Activated CD8-positive, alpha-beta memory T cell treated with anti-CD3 and anti-CD28 coated beads, Interleukin-2, amount 50 U/mL, for 4 hours (primary cell): ENCODE results near the gene EDAR.

Experiments used
- DNase-seq: peaks from one replicate; pipeline ENCODE4 v3.0.0-alpha.2; 2020

EDAR gene

DNA sequence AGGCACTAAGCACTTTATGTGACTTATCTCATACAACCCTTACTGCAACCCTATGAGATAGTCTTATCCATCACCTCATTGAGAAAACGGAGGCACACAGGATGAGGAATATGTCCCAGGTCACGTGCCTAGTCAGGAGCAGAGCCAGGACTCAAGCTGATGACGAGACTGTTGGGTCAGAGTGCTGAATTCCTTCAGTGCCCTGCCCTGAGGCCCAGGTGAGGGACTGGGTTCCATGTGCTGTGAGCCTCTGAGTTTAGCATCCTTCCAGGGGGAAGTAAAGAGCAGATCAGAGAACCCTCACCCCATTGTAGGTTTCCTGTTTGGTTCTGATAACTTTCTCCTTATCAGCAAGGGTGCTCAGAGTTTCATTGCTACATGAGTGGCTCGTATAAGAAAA lies 11.7 kb upstream of the EDAR start:
- DNase-seq, result no peak

DNA sequence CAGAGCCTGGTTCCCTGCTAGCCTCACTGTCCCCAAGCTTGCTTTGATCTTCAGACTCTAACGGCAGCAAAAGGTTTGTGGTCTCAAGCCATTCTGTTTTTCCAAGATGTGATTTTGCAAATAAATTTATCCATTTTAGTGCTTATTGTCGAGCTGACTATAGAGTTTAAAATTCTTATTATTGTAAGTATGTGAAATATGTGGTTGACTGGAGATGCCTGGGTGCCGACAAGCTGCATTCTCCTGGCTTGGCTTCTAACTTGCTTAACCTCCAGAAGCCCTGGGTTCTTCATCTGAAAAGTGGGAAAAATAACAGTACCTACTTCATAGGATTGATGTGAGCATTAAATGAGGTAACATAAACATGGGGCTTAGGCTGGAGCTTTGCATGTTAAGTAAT lies 9.9 kb upstream of the EDAR start:
- no peak for DNase-seq

DNA sequence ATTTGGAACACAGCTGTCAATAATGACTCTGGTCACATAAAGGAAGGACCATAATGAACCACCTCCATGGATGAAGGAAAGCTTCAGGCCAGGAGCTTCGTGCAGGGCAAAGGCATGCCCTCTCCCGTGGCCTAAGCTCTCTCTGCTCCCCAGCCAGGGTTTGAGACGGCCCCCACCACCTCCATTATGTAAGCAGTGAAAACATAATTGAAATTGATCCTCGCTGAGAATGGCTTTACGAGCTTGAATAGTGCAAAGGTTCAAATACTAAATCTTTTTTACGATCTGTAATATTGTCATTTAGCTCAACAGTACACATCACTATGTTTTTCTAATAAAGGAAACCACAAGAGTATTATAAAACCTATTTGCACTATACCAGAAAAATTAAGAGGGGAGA lies 5.2 kb upstream of the EDAR start:
- DNase-seq, result no peak

DNA sequence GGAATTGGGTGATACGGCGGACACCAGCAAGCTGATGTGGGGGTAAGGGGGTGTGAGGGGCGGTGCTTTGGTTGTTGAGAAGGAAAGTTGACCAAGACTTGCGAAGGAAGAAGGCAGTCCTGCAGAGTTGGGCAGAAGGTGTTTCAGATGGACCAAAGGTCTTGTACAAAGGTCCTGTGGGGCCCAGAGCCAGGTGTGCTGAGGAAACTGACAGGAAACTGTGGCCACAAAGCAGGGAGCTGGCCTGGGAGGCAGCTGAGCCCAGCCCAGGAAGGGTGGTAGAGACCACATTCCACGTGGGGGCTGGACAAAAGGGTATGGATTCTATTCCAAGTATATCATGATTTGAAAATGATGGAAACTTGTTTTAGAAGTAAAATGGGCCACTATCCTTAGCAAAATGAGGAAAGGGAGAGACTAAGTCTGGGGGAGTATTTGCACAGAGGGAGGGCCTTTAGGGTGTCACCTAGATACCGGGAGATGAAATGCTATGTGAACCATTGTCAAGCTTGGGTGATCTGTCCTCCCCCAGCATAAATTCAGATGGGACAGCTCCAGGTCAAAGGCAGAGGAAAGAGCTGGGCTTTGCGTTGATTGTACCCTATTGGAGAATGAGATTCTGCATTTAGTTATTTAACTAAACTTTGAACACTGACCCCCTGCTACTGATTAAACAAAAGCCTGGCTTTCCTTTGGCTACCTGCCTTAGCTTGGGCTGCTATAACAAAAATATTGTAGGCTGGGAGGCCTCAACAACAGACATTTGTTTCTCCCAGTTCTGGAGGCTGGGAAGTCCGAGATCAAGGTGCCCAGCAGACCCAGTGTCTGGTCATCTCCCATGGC lies 4.3 kb upstream of the EDAR start:
- no peak for DNase-seq

DNA sequence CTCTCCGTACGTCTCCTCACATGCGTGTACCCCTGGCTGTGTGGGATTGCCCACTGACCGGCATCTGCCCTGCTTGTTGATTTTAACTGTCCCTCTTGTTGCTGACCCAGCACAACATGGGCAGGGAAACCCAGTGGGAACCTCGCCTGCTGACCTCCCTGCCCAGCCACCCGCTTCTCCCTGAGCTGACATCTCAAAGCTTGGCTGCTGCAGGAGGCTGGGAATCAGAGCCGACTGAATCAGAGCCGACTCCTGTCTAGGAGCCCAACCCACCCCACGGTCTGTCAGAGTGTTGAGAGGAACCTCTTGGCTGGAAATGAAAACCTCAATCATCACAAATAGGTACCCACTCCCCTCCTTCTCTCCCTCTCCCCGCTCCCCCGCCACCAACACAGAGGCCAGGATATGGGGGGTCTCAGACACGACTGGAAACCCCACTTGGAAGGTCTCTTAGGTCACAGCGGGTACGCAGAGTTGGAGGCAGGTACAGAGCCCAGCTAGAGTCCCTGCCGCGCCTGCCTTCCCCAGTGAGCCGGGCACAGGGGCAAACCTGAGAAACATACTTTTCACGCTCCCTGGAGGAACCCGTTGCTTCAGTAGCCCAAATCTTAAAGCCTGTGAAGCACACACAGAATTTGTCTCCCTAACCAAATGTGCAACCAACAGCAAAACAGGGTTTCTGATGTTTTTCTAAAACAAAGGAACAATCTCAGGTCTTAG lies 784 bp downstream of the EDAR start:
- DNase-seq, result no peak

DNA sequence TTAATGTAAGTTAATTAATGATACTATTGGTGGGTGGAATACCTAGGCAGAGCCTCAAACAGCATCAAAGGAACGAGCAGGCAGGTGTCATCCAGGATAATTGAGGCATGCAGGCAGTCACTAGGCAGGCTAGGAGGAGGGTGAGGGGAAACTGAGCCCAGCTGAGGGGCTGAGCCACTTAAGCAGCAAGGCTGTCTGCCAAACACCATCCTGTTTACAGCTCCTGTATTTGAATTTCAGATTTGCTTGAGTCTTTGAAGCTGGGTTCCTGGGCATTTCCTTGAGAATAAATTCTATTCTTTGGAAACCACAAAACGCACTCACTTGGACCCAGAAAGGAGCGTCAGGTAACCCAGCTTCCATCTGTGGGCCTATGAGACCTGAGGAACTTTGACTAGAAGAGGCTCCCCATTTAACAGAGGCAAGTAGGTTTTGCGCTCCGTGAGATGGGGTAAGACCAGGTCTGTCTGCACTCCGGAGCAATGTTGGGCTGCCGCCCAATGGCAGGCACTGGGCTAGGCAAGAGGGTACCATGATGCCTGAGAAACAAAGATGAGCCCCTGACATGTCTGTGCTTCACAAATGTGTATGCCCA lies 2.0 kb downstream of the EDAR start:
- no peak for DNase-seq

DNA sequence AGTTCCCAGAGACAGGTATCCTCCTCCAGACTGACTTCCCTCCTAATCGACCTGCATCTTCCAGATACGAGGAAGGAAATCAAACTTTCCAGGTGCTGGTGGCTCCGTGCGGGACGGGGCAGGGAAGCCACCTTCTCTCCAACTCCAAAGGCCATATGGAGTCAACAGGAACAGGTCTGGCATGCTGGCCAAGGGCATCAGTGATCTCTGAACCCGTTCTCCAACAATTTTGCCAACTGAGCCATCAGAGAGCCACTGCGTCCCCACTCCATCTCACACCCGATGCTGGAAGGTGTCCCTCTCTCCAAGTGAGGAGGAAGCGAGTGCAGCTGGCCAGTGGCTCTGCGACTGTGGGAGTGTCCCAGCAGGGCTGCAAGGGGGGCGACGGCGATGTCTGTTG lies 5.4 kb downstream of the EDAR start:
- no peak for DNase-seq

DNA sequence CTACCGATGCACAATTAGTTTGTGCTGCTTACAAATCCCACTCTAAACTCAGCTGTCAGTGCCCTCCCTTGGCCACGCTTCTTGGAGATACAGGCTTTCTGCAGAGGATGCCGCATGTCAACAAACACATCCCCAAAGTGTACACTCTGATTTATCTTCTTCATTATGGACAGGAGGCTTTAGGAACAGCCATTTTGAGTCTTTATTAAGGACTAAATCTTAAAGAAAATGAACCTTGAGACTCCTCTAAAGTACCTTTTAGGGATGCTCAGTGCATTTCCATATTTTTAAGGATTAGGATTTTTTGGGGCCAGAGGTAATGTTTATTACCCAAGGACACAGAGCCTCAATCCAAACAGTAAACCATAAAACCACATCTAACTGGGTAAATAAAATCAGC lies 6.0 kb downstream of the EDAR start:
- no peak for DNase-seq

DNA sequence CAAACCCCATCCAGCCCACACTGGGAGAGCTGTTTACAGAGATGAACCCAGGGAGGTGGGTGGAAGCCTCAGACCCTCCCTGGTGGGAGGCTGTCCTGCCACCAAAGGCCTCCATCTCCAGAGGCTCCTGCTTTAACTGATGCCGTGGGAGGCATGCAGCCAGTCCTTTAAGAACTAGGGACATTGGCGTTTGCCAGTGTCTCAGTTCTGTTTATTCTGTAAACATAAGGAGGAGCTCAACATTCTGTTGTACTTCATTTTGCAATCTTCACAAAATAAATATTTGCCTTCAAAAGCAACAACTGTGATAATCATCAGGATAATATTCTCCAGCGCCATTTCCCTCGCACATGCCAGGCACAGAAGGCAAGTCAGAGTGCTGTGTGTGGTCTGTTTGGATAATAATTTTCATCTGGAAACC lies 6.8 kb downstream of the EDAR start:
- DNase-seq, result no peak

DNA sequence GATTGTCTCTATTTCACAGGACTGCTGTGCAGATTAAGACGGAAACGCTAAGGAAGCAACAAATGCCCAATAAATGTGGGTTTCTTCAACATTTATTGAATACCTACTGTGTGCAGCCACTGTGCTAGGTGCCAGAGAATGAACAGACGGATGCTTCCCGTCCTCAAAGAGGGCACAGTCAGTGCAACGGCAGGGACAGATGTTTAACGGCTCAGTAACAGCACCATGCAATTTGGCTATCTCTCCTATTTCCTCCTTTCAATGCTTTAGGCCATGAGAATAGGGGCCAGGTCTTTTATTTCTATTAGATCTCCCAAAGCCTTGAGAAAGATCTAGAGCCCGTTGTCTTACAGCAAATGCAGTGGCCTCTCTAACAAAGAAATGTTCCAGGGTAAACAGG lies 7.2 kb downstream of the EDAR start:
- no peak for DNase-seq

DNA sequence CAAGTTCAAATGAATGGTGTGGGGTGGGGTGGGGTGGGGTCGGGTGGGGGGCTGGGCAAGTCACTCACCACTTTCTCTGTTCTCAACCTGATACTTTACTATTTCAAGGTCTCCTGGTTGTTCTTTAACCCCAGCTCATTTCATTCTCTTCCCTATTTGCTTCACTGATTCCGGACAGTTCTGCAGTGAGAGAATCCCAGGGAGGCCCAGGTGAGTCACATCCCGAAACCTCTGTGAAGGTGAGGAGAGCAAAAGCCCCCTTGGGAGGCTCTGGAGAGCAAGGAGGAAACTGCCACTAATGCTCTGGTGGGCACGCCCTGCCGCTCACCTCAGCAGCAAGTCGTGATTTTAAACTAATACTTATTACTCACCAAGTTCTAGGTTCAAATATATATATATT lies 8.9 kb downstream of the EDAR start:
- no peak for DNase-seq

DNA sequence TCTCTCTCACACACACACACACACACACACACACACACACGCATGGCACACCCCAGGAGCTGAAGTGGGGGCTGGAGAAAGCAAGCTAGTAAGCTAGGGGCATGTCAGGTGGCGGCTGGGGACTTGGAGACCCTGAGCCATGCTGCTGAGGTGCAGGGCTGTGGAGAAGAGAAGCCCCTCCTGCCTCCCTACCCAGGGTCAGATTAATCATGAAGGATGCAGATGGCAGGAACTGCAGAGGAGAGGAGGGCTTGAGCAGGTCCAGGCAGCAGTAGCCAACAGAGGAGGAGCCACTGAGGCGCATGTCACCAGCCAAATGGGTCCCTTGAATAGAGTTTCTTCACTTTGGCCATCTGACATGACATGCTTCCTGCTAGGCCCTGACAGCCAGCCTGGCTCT lies 9.6 kb downstream of the EDAR start:
- DNase-seq, result no peak

DNA sequence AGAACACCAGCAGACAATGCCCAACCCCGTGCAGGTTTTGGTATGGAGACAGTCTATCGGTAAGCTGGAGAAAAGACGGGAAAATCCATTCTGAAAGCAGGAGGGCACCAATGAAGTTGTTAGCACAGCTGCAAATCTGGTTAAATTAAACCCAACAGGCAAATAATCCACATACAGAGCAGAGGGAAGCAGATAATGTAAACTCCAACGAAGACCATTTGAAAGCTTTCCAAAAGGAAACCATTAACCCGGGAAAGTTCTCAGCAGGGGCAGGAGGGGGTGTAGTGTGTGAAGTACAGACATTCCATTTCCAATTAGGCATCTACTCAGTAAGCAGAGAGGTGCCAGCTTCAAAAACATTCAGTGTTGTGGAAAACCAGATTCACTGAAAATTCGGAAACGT lies 10.3 kb downstream of the EDAR start:
- no peak for DNase-seq

DNA sequence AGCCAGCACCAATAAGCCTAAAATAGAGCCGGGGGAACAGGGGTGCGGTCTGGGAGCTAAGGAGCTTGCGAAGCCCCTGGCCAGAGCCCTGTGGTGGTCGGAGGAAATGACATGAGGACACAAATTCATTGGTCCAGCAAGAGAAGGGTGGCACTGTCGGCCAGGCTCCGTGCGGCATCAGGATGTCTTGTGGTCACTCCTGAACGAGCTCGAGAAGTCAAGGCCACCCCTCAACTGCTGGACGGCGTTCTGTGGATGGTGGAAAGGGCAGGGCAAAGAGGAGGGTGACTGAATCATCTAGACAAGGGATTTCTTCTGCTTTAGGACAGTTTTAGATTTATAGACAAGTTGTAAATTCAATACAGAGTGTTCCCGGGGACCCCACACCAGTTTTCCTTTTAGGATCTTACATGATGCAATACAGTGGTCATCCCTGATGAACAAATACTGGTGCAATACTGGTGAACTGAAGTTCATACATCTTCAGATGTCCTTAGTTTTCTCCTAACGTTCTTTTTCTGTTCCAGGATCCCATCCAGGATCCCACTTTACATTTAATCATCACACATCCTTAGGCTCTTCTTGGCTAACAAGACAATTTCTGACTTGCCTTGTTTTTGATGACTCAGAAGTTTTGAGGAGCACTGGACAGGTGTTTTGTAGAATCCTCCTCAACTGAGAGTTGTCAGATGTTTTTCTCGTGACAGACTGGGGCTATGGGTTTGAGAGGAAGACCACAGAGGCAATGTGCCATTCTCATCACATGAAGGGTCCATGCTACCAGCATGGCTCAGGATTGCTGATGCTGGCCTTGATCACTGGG lies 13.2 kb downstream of the EDAR start:
- DNase-seq, result no peak

DNA sequence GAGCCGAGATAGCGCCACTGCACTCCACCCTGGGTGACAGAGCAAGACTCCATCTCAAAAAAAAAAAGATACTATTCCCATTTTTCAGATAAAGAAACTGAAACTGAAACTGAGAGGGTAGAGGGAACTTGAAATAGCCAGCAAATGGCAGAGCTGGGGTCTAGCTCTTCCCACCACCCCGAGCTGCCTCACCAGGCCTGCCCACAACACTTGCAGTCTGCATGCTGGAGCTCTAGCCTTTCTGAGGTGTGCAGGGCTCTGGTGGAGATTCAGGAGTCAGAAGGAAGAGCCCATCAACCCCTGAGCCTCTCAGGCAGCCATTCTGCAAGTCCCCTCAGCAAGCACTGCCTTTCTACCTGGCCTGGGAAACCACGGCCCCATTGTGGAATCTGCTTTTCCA lies 14.3 kb downstream of the EDAR start:
- no peak for DNase-seq

DNA sequence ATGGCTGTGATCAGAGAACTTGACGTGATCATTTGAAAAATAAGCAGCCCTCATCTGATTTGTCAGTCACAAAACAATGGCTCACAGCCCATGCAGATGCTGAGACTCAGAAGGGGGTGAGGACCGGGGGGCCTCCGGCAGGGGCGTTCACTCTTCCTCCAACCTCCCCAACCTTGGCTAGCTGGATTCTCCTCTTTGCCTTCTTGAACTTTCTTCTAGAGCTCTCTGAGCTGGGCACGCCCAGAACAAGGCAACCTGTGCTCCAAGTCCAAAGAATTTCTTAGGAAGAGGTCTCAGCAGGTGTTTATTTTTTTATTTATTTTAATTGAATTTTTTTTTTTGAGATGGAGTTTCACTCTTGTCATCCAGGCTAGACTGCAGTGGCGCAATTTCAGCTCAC lies 16.4 kb downstream of the EDAR start:
- no peak for DNase-seq

DNA sequence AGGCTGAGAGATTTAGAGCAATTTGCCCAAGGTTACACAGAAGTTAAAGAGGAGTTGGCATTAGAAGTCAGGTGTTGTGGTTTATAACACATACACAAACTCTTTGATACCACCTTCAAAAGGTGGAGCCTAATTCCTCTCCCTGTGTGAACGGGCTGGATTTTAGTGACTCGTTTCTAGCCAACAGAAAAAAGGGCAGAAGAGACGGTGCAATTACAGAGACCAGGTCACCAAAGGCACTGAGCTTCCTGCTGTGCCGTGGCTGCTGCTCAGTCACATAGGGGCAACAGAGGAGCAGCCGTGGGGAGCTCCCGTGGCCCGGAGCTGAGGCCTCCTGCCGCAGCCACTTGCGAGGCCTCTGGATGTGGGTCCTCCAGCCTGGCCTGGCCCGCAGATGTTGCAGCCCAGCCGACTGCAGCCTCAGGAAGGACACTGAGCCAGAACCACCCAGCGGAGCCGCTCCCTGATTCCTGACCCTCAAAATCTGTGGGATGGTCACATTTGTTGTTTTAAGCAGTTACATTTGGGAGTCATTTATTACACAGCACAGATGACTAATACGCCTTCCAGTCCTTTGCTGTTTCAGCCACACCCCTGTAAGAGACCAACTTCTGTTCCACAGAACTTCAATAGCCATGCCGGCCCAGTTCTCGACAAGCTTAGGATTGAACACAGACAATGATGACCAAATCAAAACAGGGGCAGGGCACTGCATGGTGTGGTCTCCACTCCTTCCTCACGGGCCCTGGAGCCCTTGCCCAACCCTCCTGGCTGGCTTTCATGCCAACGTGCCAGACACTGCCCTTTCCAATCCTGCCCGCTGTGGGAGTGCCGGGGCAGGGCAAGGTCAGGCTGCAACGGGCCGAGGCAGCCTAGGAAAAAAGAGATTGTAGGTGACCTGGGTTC lies 17.1 kb downstream of the EDAR start:
- no peak for DNase-seq

DNA sequence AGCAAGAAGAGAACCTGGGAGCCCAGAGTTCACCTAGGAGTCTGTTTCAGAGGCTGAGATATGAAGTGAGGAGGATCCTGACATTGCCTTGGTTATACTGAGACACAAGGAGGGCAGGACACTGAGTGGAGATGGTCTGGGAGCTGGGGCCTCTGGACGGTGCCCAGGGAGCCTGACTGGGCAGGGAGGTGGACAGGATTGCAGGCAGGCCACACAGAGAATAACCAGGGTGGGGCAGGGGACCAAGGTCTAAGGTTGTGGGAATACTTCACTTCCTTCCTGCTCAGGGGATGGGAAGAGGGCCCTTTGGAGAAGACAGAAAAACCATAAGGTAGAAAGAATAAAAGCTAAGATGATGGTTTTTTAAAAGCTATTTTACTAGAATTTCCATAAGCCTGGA lies 18.7 kb downstream of the EDAR start:
- no peak for DNase-seq

DNA sequence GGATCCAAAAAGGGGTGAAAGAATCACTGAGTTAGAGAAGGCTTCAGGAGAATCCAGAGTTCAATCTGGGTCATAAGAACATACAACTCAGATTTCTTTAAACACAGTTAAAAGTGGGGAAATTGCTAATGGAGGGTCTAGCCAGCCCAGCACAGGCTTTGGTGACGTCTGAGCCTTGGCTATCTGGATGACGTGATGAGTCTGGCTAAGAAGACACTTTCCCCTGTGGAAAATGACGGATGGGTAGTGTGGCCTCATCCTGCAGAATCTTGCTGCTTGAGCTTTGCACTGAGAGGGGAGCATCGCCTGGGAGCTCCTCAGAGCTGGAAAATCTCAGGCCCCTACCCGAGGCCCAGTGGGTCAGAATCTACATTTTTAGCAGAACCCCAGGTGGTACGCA lies 19.2 kb downstream of the EDAR start:
- no peak for DNase-seq

DNA sequence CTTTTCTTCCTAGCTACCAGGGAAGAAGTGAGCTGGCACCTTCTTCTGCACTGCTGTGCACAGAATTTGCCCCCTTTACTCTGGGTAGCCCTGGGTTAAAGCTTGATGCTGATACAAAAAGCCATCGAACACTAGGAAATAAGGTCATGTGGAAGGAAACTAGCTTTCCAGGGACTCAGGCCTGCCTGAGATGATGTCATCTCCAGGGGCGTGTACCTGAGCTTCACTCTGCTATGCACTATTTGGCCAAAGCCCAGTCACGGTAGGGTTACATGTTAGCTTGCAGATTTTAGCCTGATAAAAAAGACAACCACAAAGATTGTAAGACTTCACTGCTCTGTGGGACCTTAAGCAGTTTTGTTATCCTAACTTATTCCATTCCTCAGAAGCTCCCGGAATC lies 20.4 kb downstream of the EDAR start:
- DNase-seq, result no peak

DNA sequence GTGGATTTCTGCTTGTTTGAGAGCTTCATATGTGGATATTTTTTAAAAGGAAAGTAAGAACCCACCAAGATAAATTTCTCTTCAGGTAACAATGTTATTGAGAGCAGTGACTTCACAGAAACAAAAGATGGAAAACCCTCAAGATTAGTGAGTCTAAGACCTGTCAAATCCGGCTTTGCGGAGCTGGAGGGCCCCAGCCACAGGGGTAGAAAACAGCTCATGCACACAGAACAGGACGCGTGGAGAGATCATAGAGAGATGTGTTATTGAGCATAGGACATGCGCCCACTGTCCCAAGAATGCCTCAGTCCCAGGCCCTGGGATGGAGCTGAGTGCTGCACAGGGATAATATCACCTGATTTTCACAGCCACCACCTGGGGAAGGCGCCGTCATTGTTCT lies 21.3 kb downstream of the EDAR start:
- DNase-seq, result no peak
